HEK293T (cell line): ENCODE measurements around the gene HIRA.

Experiments
- BHLHE40 ChIP-seq: fragments of 450-650 bp; IDR thresholded peaks from 2 replicates; pipeline ENCODE4 v1.6.1; 2016; ENCODE audit warnings: mild to moderate bottlenecking, moderate library complexity, borderline replicate concordance
- FOXA1 ChIP-seq: fragments of 450-650 bp; IDR thresholded peaks from 2 replicates; pipeline ENCODE4 v1.6.1; 2016; ENCODE audit warnings: mild to moderate bottlenecking
- HDGF ChIP-seq: fragments of 450-650 bp; IDR thresholded peaks from 2 replicates; pipeline ENCODE4 v1.6.1; 2017; ENCODE audit warnings: antibody characterized with exemption, borderline replicate concordance
- PKNOX1 ChIP-seq: fragments of 450-650 bp; IDR thresholded peaks from 2 replicates; pipeline ENCODE4 v1.6.1; 2016
- ZNF384 ChIP-seq: fragments of 450-650 bp; IDR thresholded peaks from 2 replicates; pipeline ENCODE4 v1.6.1; 2016

- TF ChIP-seq FOXA1 (no peak), HDGF (no peak), PKNOX1 (no peak), BHLHE40 (no peak), ZNF384 (no peak)
These were observed 53.2 kb downstream of the HIRA start for GRCh38 chr22:19378344-19378674.
